Astrocyte of the cerebellum (primary cell): Measurements from ENCODE around the gene PUM2.
"Not testable (repeated sequence)": the region's sequence is repeated elsewhere in the genome, so short reads cannot be mapped to it uniquely, and the experiment has no call there.

ENCODE experiments used
- DNase-seq: peaks from one replicate; pipeline ENCODE4 v3.0.0-alpha.2; 2011; ENCODE audit warnings: low read depth
- H3K4me3 ChIP-seq: 2 replicates; pipeline ENCODE4 v1.5.1; 2011; ENCODE audit warnings: mild to moderate bottlenecking, low read depth, low read length, moderate library complexity
- in situ Hi-C: cut with HindIII; loops from 2 replicates; pipeline ENCODE4 v1.10.0; 2017; ENCODE audit warnings: low sequenced_read_pairs
- TF ChIP-seq, protein P1 (sequence below): IDR thresholded peaks from 2 replicates; pipeline ENCODE4 v1.5.1; 2012; ENCODE audit warnings: low read length, low read depth, moderate library complexity, mild to moderate bottlenecking; ENCODE audit errors: missing control alignments

PUM2 gene

DNA sequence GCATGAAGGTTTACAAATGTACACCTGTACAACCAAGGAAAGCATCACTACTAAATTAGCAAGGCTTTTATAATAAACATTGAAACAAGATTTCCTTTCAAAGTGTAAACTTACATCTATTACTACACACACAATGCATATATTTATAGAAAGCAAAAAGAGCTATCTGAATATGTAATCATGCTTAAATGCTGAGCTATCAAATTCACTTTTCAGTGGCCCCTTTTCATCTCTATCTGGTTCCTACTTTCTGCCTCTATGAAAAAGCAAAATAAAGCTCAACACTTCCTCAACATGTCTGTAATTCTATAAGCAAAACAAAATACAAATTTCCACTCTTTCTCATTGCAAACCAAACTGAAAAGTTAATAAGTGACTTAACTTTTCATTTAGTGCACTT lies 100.2 kb downstream of the PUM2 start:
- in situ Hi-C loops, result no loop called here
- DNase-seq, result no peak
- no peak overlapping the region for H3K4me3 ChIP-seq
- TF ChIP-seq, protein P1, sequence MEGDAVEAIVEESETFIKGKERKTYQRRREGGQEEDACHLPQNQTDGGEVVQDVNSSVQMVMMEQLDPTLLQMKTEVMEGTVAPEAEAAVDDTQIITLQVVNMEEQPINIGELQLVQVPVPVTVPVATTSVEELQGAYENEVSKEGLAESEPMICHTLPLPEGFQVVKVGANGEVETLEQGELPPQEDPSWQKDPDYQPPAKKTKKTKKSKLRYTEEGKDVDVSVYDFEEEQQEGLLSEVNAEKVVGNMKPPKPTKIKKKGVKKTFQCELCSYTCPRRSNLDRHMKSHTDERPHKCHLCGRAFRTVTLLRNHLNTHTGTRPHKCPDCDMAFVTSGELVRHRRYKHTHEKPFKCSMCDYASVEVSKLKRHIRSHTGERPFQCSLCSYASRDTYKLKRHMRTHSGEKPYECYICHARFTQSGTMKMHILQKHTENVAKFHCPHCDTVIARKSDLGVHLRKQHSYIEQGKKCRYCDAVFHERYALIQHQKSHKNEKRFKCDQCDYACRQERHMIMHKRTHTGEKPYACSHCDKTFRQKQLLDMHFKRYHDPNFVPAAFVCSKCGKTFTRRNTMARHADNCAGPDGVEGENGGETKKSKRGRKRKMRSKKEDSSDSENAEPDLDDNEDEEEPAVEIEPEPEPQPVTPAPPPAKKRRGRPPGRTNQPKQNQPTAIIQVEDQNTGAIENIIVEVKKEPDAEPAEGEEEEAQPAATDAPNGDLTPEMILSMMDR, result no peak

DNA sequence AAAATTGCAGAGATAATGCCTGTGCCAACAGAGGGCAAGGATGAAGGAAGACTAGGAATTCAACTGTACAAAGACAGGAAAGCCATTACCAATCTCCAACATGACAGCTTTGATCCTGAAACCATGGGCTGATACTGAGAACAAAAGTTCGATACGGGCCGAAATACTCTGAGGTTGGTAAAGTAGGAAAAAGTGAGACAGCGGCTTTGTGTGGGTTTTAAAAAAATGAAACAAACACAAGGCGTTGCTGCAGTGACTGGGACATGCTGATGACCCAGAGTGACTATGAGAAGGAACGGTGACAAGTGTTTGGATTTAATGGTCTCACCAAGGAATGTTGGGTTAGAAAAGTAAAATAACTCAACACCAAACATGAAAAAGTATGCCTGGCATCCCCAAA lies 101.5 kb downstream of the PUM2 start:
- DNase-seq, result no peak
- H3K4me3 ChIP-seq, result no peak overlapping the region
- in situ Hi-C loops, result no loop called here
- TF ChIP-seq, protein P1, result no peak

GRCh38 chr2:20247084-20247483 lies 103.6 kb downstream of the PUM2 start:
- no peak overlapping the region for H3K4me3 ChIP-seq
- no peak for DNase-seq
- in situ Hi-C loops, result no loop called here
- TF ChIP-seq, protein P1, result no peak

GRCh38 chr2:20243637-20244036 lies 107.0 kb downstream of the PUM2 start:
- DNase-seq, H3K4me3 ChIP-seq: not testable (repeated sequence)
- in situ Hi-C loops, result loop anchor here (5.0 kb wide), 1 partner anchor 59 kb away; no protein-coding TSS in a partner anchor

DNA sequence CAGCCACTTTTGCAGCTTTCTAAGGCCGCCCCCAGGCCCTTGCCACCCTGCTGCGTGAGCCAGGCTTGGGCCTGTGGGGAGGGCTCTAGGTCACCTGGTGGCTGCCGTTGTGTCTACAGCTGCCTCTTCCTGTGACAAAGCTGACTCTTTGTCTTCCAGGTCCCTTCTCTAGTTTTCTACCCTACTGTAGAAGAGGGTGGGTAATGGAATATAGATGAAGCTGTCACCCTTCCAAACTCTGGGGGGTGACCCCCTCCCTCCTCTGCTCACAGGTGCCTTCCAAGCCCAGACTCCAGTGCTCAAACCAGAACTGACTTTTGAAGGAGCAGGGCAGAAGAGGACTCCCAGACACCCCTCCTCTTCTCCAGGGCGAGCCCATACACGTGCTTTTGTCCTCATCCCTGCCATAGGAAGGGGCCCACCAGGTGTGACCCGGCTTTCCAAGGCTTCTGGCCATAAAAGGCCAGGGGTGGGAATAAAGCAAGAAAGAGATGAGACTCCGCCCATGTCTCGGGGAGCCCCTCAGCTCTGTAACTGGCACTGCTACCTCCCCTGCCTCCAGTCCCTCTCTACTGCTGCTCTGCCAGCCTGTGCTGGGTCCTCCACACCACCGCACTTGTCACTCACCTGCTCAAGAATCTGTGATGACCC lies 107.8 kb downstream of the PUM2 start:
- DNase-seq, result no peak
- TF ChIP-seq, protein P1, result no peak
- in situ Hi-C loops, result loop anchor here (5.0 kb wide), 1 partner anchor 59 kb away; no protein-coding TSS in a partner anchor
- H3K4me3 ChIP-seq, result no peak overlapping the region

- no peak overlapping the region for H3K4me3 ChIP-seq
- DNase-seq, result no peak
- TF ChIP-seq, protein P1, result peak; percentile 40
- in situ Hi-C loops, result loop anchor here (5.0 kb wide), 1 partner anchor 60 kb away; no protein-coding TSS in a partner anchor
Observed at GRCh38 chr2:20241973-20242726, 108.5 kb downstream of the PUM2 start.

GRCh38 chr2:20240291-20240690 lies 110.4 kb downstream of the PUM2 start:
- in situ Hi-C loops, result loop anchor here (5.0 kb wide), 1 partner anchor 62 kb away; no protein-coding TSS in a partner anchor
- not testable (repeated sequence) for H3K4me3 ChIP-seq, DNase-seq
